ENCODE data around the gene AGPAT3.

DNA sequence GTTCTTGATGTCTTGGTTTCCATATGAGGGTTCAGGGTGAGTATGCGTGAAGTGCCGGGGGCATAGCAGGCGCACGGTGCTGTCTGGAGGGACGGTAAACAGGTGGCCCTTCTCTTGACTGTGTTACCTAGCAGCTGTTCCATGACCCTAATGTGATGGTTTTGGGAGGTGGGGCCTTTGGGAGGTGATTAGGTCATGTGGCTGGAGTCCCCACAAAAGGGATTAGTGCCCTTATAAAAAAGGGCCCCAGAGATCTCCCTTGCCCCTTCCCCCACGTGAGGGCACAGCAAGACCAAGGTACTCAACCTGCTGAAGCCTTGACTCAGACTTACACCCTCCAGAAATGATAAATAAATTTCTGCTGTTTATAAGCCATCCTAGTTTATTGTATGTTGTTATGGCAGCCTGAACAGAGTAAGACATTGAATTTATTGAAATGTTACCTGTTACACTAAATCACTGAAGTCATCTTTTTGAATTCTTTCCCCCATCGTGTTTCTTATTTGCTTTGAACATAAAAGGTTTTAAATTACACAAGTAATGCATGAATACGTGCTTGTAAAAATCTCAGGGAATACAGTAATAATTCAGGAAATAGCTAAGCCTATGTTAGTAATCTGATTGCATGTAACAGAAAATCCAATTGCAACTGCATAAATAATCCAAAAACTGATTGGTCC lies 162.7 kb downstream of the AGPAT3 start:
- TF ChIP-seq POLR2A (IDR thresholded peaks at IDR 0.05) (no peak), CTCF (IDR thresholded peaks at IDR 0.05) (no peak)
